Measurements from ENCODE around the gene SPCS3.

Gene SPCS3

GRCh38 chr4:176376032-176376614 lies 56.4 kb downstream of the SPCS3 start:
- no peak overlapping the region for H3K4me3 ChIP-seq (ENCODE audit: control insufficient read depth, low read depth, low read length)
- TF ChIP-seq CTCF (IDR thresholded peaks at IDR 0.05; ENCODE audit: control insufficient read depth, insufficient read depth, low read depth, low read length, missing control alignments) = peak; percentile 36
- no peak for DNase-seq (ENCODE audit: low read depth)

GRCh38 chr4:176377780-176378179 lies 58.0 kb downstream of the SPCS3 start:
- no peak for DNase-seq (ENCODE audit: low read depth)
- TF ChIP-seq CTCF (IDR thresholded peaks at IDR 0.05; ENCODE audit: control insufficient read depth, insufficient read depth, low read depth, low read length, missing control alignments) = peak; percentile 29
- H3K4me3 ChIP-seq (ENCODE audit: control insufficient read depth, low read depth, low read length) = no peak overlapping the region

GRCh38 chr4:176380352-176381157 lies 60.8 kb downstream of the SPCS3 start:
- DNase-seq (ENCODE audit: low read depth) = no peak
- no peak for TF ChIP-seq CTCF (IDR thresholded peaks at IDR 0.05; ENCODE audit: control insufficient read depth, insufficient read depth, low read depth, low read length, missing control alignments)
- no peak overlapping the region for H3K4me3 ChIP-seq (ENCODE audit: control insufficient read depth, low read depth, low read length)

All from AG09309 (cell line).